Activated CD4-positive, alpha-beta T cell treated with anti-CD3 and anti-CD28 coated beads, Interleukin-2, amount 50 U/mL, for 16 hours (primary cell): Measurements from ENCODE around the gene RNMT.

ENCODE experiments used
- DNase-seq: peaks from one replicate; pipeline ENCODE4 v3.0.0-alpha.2; 2020

RNMT gene

DNA sequence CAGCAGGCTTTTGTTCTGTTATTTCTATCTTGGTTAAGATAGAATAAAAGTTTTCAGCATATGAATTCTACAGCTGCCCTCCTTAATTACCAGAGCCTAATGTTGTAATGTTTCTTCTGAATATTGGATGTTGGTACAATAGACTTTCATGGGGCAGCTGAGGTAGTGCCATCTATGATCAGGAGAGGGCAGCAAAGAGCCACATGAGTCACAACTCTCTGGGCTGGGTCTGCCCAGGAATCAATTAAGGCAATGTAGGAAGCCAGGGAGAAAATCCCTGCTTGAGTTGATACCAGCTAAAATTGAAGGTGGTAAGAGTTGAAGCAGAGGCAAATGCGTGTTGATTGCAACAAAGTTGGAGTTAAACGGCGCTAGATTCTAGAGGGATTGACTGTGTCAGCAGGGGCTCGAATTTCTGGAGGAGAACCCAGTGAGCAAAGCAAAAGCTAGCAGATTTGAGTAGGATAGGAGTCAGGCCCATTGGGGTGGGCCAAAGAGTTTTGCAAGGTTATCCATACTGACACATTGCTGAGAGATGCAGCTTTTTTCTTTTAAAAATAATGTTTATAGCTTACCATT lies 86.9 kb downstream of the RNMT start:
- DNase-seq: peak; percentile 58
